SK-N-SH (cell line): ENCODE measurements around the gene SFMBT2. TPM values are rescaled to one million over a fixed set of nuclear protein-coding genes. Genes with fewer than 3 reads are reported as not detected.
"Not testable (repeated sequence)": the region's sequence is repeated elsewhere in the genome, so short reads cannot be mapped to it uniquely, and the experiment has no call there.

ENCODE experiments used
- CTCF ChIA-PET: fragments of 300-600, 350-600 bp; formaldehyde crosslinking; extraction: SDS; loops from one replicate; lab custom pipeline; 2021; lab: Yijun Ruan, JAX
- POLR2A ChIA-PET: fragments of 350-600 bp; sonication (Branson Sonifier 250); formaldehyde crosslinking; extraction: SDS; loops from one replicate; lab custom pipeline; 2020; ENCODE audit warnings: antibody characterized with exemption, inconsistent platforms; lab: Yijun Ruan, JAX
- DNase-seq: peaks from one replicate; pipeline ENCODE4 v3.0.0; 2012
- H2AFZ ChIP-seq: fragments of 200-600 bp; sonication (generic); 2 replicates; pipeline ENCODE4 v1.8.1; 2016; ENCODE audit warnings: antibody characterized with exemption, mild to moderate bottlenecking, low read depth
- H3F3A ChIP-seq: fragments of 200-600 bp; sonication (generic); replicated peaks from 2 replicates; pipeline ENCODE3; 2016; ENCODE audit warnings: antibody characterized with exemption, mild to moderate bottlenecking; ENCODE audit not compliant: insufficient read depth
- H3K27ac ChIP-seq, 2 experiments: fragments of 200-500 bp in 1 of 2; fragments of 200-600 bp in 1 of 2; sonication (Bioruptor generic) in 1 of 2; sonication (generic), shearing (Covaris generic) in 1 of 2; 2 replicates each; pipeline versions ENCODE4 v1.5.1 to v1.6.1; 2014 to 2016; ENCODE audit warnings: low read depth in 2 of 2, inconsistent platforms in 1 of 2, low read length in 1 of 2, mild to moderate bottlenecking in 1 of 2, mixed read lengths in 1 of 2
- H3K27me3 ChIP-seq: fragments of 200-600 bp; sonication (generic), shearing (Covaris generic); 2 replicates; pipeline ENCODE4 v1.6.1; 2016; ENCODE audit warnings: mixed run types; ENCODE audit not compliant: insufficient read depth
- H3K36me3 ChIP-seq, 2 experiments: fragments of 200-500 bp in 1 of 2; fragments of 200-600 bp in 1 of 2; sonication (Bioruptor generic) in 1 of 2; sonication (generic) in 1 of 2; replicated peaks in 1 of 2; 2 replicates each; pipeline versions ENCODE3 to v1.5.1; 2014 to 2016; ENCODE audit warnings: low read length in 1 of 2, mild to moderate bottlenecking in 1 of 2; ENCODE audit not compliant: insufficient read depth in 2 of 2, control insufficient read depth in 1 of 2
- H3K4me1 ChIP-seq, 2 experiments: fragments of 200-500 bp in 1 of 2; fragments of 200-600 bp in 1 of 2; sonication (Bioruptor generic) in 1 of 2; sonication (generic), shearing (Covaris generic) in 1 of 2; 2 replicates each; pipeline versions ENCODE4 v1.5.1 to v1.6.1; 2014 to 2016; ENCODE audit warnings: low read depth in 1 of 2, low read length in 1 of 2, mixed run types in 1 of 2; ENCODE audit not compliant: insufficient read depth in 2 of 2, control insufficient read depth in 1 of 2
- H3K4me2 ChIP-seq: fragments of 200-600 bp; sonication (generic), shearing (Covaris generic); 2 replicates; pipeline ENCODE4 v1.6.1; 2017; ENCODE audit warnings: mixed run types
- H3K4me3 ChIP-seq, 2 experiments: fragments of 200-500 bp in 1 of 2; fragments of 200-600 bp in 1 of 2; sonication (Bioruptor generic) in 1 of 2; sonication (generic), shearing (Covaris generic) in 1 of 2; 2 replicates each; pipeline versions ENCODE4 v1.5.1 to v1.8.1; 2014 to 2016; ENCODE audit warnings: low read depth in 2 of 2, inconsistent platforms in 1 of 2, low read length in 1 of 2, mild to moderate bottlenecking in 1 of 2, mixed read lengths in 1 of 2, moderate library complexity in 1 of 2
- H3K79me2 ChIP-seq: fragments of 200-600 bp; sonication (generic); 2 replicates; pipeline ENCODE4 v1.8.1; 2017; ENCODE audit warnings: mild to moderate bottlenecking; ENCODE audit not compliant: insufficient read depth
- H3K9ac ChIP-seq: fragments of 200-600 bp; sonication (generic); 2 replicates; pipeline ENCODE4 v1.6.1; 2017; ENCODE audit warnings: mixed run types
- H3K9me2 ChIP-seq: fragments of 200-600 bp; sonication (generic); 2 replicates; pipeline ENCODE4 v1.6.1; 2017; ENCODE audit warnings: mixed run types
- H3K9me3 ChIP-seq: fragments of 200-600 bp; sonication (generic); 2 replicates; pipeline ENCODE4 v1.6.1; 2017; ENCODE audit warnings: mixed run types, mild to moderate bottlenecking, moderate library complexity
- H4K20me1 ChIP-seq: fragments of 200-600 bp; sonication (generic); 2 replicates; pipeline ENCODE4 v1.6.1; 2017; ENCODE audit warnings: mild to moderate bottlenecking, mixed run types; ENCODE audit not compliant: insufficient read depth
- CHD2 ChIP-seq: fragments of 150-350 bp; IDR thresholded peaks from 2 replicates; pipeline ENCODE4 v1.6.1; 2018; ENCODE audit warnings: low read length; ENCODE audit not compliant: partially characterized antibody
- CTCF ChIP-seq: fragments of 200-600 bp; sonication (generic); IDR thresholded peaks from 2 replicates; pipeline ENCODE4 v1.6.1; 2017; ENCODE audit warnings: antibody characterized with exemption, mild to moderate bottlenecking, moderate library complexity
- ELF1 ChIP-seq: IDR thresholded peaks from 2 replicates; pipeline ENCODE4 v1.4.0; 2012
- EP300 ChIP-seq, 2 experiments: IDR thresholded peaks; 2 replicates each; pipeline versions ENCODE4 v1.4.0 to v1.6.1; 2012; ENCODE audit warnings: borderline replicate concordance in 1 of 2, low read depth in 1 of 2, low read length in 1 of 2
- FOXJ3 ChIP-seq: sonication (generic); formaldehyde crosslinking; IDR thresholded peaks from 2 replicates; pipeline ENCODE4 v1.5.1; 2020; ENCODE audit warnings: mild to moderate bottlenecking, missing genetic modification reagents
- MEF2A ChIP-seq: IDR thresholded peaks from 2 replicates; pipeline ENCODE4 v1.4.0; 2012; ENCODE audit warnings: low read depth, borderline replicate concordance
- MXI1 ChIP-seq: IDR thresholded peaks from 2 replicates; pipeline ENCODE4 v1.6.1; 2012; ENCODE audit warnings: mild to moderate bottlenecking, low read depth, low read length, improper control_type of control experiment
- NFIC ChIP-seq: IDR thresholded peaks from 2 replicates; pipeline ENCODE4 v1.4.0; 2012; ENCODE audit warnings: borderline replicate concordance
- PBX3 ChIP-seq: IDR thresholded peaks from 2 replicates; pipeline ENCODE4; 2012
- POLR2AphosphoS5 ChIP-seq: IDR thresholded peaks from 2 replicates; pipeline ENCODE4 v1.6.1; 2012; ENCODE audit warnings: low read depth, low read length
- REST ChIP-seq: IDR thresholded peaks from 2 replicates; pipeline ENCODE4 v1.6.1; 2012; ENCODE audit warnings: mild to moderate bottlenecking, low read depth, low read length, moderate library complexity
- RFX5 ChIP-seq: IDR thresholded peaks from 2 replicates; pipeline ENCODE4 v1.6.1; 2012; ENCODE audit warnings: mild to moderate bottlenecking, improper control_type of control experiment, low read length
- RXRA ChIP-seq: IDR thresholded peaks from 2 replicates; pipeline ENCODE4 v1.4.0; 2012; ENCODE audit warnings: low read depth, mild to moderate bottlenecking, borderline replicate concordance
- SIN3A ChIP-seq: IDR thresholded peaks from 2 replicates; pipeline ENCODE4 v1.6.1; 2012; ENCODE audit warnings: low read depth, mild to moderate bottlenecking, low read length, moderate library complexity, borderline replicate concordance
- TAF1 ChIP-seq: IDR thresholded peaks from 2 replicates; pipeline ENCODE4 v1.6.1; 2012; ENCODE audit warnings: low read depth, mild to moderate bottlenecking, low read length, moderate library complexity, borderline replicate concordance
- TCF12 ChIP-seq: IDR thresholded peaks from 2 replicates; pipeline ENCODE4 v1.4.0; 2012
- TEAD4 ChIP-seq: IDR thresholded peaks from 2 replicates; pipeline ENCODE4 v1.4.0; 2012; ENCODE audit warnings: mild to moderate bottlenecking, borderline replicate concordance; ENCODE audit not compliant: insufficient read depth
- USF1 ChIP-seq: IDR thresholded peaks from 2 replicates; pipeline ENCODE4 v1.4.0; 2012; ENCODE audit warnings: low read depth, borderline replicate concordance
- USF2 ChIP-seq: fragments of 150-350 bp; IDR thresholded peaks from 2 replicates; pipeline ENCODE4 v1.6.1; 2017; ENCODE audit warnings: antibody characterized with exemption, low read length, low read depth, borderline replicate concordance
- WGBS: methylation state at CpG from one replicate; pipeline ENCODE4 v1.1.6; 2017; ENCODE audit warnings: low lambda C conversion rate; 5-methylcytosine and 5-hydroxymethylcytosine counted together
- polyA plus RNA-seq, 3 experiments: library from polyadenylated mRNA; depleted of rRNA; stranded (reverse); fragments of >200 nt; gene quantifications; 2 replicates each; pipeline ENCODE4 v1.2.3, GENCODE V29; 2012

Gene SFMBT2
- polyA plus RNA-seq, 1 of the 3 experiments (the other 2 are of a cell fraction) = 0.20 TPM

- H3K9me3 ChIP-seq = no peaks in the 10 kb centered on the region
- H2AFZ ChIP-seq = no peak overlapping the region
- H3K27ac ChIP-seq = no peak overlapping the region
- no peaks in the 10 kb centered on the region for H3K9me2 ChIP-seq
- no peak for TF ChIP-seq FOXJ3 (CRISPR knock-in tag)
- TF ChIP-seq CTCF = no peak
- no peak for TF ChIP-seq USF2
- TF ChIP-seq MEF2A = no peak
- TF ChIP-seq PBX3 = no peak
- no peak for TF ChIP-seq SIN3A
- no peak for TF ChIP-seq RFX5
- TF ChIP-seq REST = no peak
- no peak for TF ChIP-seq USF1
- no peak for TF ChIP-seq ELF1
- no peak for TF ChIP-seq POLR2AphosphoS5
- no peak for TF ChIP-seq TCF12
- TF ChIP-seq TAF1 = no peak
- TF ChIP-seq RXRA = no peak
- no peak for TF ChIP-seq TEAD4
- TF ChIP-seq CHD2 = no peak
- no peak for TF ChIP-seq NFIC
- TF ChIP-seq EP300 (IDR thresholded peaks at IDR 0.05; ENCODE audit: borderline replicate concordance in 1 of 2, low read depth in 1 of 2, low read length in 1 of 2) = no peak
- no peak for TF ChIP-seq MXI1
- no peak overlapping the region for H3K4me3 ChIP-seq
- no peaks in the 10 kb centered on the region for H3K79me2 ChIP-seq
- 61% methylated on average over 6 of the region's 6 CpGs for WGBS
- H3K4me2 ChIP-seq = no peak overlapping the region
- ChIA-PET POLR2A (no interaction called here), CTCF (interaction anchor here (1.2 kb wide), 1 partner anchor 120 kb away, joined by 3 read pairs; no protein-coding TSS in a partner anchor)
- H3K36me3 ChIP-seq = no peaks in the 10 kb centered on the region
- no peaks in the 10 kb centered on the region for H4K20me1 ChIP-seq
- no peak for DNase-seq
- no peaks in the 10 kb centered on the region for H3F3A ChIP-seq
- no peaks in the 10 kb centered on the region for H3K27me3 ChIP-seq
- peaks cover 0 to 2% of the 10 kb centered on the region in 2 experiments; a peak in 1 of 4 replicates for H3K4me1 ChIP-seq
- no peak overlapping the region for H3K9ac ChIP-seq
These were observed 19.1 kb downstream of the SFMBT2 start for GRCh38 chr10:7391748-7392147.

- H3K9me3 ChIP-seq, H3F3A ChIP-seq, H3K27ac ChIP-seq, H3K79me2 ChIP-seq, H3K9me2 ChIP-seq, DNase-seq, H2AFZ ChIP-seq, H3K27me3 ChIP-seq, H3K4me3 ChIP-seq, H3K4me1 ChIP-seq, H3K36me3 ChIP-seq, POLR2A ChIA-PET, H3K9ac ChIP-seq, H3K4me2 ChIP-seq, H4K20me1 ChIP-seq: not testable (repeated sequence)
- WGBS = 50% methylated on average over 6 of the region's 6 CpGs
- CTCF ChIA-PET = interaction anchor here (1.2 kb wide), 1 partner anchor 119 kb away, joined by 3 read pairs; no protein-coding TSS in a partner anchor
These were observed 20.1 kb downstream of the SFMBT2 start for GRCh38 chr10:7390689-7391110.
